SK-N-DZ (cell line): ENCODE results near the gene IL16.
"Not testable (repeated sequence)": the region's sequence is repeated elsewhere in the genome, so short reads cannot be mapped to it uniquely, and the experiment has no call there.

Experiments used
- DNase-seq: peaks from one replicate; pipeline ENCODE4 v3.0.0-alpha.2; 2015; ENCODE audit warnings: low spot score

The IL16 gene

DNA sequence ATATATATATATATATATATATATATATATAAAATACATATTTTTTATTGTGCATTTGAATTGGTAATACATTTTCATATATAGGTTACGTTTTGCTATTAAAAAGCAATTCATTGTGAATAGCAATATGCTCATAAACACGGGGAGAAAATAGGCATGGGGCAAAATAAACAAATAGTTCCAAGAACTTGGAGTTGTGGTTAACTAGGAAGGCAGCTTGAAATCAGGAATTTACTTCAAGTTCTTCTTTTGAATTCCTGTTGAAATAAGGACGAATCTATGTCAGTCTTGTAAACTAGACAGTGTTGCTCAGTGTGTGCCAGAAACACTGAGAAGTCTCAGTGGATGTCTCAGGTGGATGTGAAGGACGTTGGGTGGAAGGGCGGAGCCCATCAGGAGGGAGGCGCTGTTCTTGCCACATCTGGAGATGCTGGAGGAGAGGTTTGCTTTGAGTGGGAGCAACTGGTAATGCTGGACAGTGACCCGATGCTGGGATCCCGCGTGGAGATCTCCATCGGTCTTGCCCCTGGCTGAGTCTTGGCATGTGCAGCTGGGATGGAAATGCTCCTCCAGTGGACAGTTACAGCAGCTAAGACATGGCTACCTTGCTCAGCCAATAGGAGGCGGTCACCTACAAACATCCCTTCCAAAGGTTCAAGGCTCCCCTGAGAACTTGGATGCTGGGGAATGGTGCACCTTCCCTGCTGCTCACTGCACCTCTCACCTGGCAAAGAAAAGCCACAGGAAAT, 2.5 kb downstream of the IL16 start:
- no peak for DNase-seq

DNA sequence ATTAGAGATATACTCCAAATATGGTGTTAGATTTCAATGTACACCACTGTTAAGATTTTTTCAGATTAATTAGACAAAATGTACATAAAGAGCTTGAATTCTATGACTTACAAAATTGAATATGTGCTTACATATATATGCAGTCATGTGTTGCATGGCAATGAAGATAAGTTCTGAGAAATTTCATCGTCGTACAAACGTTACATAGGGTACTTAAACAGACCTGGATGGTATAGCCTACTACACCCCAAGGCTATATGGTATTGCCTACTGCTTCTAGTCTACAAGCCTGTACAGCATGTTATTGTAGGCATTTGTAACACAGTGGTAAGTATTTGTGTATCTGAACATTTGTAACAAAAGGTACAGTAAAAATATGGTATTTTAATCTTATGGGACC, 9.3 kb downstream of the IL16 start:
- no peak for DNase-seq

DNA sequence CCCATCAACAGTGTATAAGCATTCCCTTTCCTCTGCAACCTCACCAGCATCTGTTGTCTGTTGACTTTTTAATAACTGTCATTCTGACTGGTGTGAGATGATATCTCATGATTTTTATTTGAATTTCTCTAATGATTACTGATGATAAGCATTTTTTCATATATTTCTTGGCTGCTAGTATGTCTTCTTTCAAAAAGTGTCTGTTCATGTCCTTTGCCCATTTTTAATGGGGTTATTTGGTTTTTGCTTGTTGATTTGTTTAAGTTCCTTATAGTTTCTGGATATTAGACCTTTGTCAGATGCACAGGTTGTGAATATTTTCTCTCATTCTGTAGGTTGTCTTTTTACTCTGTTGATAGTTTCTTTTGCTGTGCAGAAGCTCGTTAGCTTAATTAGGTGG, 11.3 kb downstream of the IL16 start:
- not testable (repeated sequence) for DNase-seq

DNA sequence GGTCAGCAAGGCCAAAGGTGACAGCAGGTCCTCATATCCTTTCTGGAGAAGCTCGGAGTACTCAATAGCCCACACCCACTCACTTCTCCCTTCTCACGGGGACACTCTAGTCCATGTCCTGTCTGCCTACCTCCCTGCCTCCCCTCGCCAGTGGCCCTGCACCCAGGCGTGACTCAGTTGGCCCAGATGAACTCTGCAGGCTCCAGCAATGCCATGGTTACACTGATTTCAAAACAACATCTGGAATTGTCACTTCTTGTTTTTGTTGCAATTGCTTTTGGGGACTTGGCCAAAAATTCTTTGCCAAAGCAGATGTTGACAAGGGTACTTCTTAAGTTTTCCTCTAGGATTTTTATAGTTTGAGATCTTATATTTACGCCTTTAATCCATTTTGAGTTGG, 13.0 kb downstream of the IL16 start:
- no peak for DNase-seq

DNA sequence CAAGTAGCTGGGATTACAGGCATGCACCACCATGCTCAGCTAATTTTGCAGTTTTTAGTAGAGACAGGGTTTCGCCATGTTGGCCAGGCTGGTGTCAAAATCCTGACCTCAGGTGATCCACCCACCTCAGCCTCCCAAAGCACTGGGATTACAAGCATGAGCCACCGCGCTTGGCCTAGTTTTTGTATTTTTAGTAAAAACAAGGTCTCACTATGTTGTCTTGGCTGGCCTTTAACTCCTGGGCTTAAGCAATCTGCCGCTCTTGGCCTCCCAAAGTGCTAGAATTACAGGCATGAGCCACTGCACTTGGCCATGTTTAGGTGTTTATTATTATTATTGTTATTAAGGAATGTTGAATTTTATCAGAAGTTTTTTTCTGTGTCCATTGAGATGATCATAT, 14.7 kb downstream of the IL16 start:
- no peak for DNase-seq

DNA sequence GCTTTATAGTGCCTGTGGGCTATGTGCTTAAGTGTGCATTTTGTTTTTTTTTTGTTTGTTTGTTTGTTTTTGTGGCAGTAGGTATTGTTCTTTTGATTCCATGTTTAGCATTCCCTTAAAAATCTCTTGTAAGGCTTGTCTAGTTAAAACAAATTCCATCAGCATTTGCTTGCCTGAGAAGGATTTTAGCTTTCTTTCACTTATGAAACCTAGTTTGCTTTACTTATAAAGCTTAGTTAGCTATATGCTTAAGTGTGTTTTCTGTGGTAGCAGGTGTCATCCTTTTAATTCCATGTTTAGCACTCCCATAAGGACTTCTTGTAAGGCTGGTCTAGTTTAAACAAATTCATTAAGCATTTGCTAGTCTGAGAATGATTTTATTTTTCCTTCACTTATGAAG, 17.3 kb downstream of the IL16 start:
- DNase-seq: no peak

DNA sequence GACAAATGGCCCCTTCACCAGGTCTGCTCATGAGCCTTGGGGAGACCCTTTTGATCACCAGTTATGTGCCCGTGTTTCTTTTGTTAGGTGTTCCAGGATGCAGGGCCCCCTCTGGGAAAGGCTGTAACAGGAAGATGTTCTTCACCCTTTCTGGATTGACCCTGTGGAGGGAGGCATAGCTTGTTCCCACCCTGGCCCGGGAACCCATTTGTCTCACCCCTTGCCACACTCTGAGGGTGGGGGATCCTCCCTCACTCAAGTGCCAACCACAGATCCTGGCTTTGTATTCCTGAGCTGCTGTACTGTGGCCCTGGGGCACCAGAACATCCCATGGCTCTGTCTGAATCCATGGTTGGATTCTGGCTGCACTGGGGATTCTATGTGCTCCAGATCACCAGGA, 18.9 kb downstream of the IL16 start:
- no peak for DNase-seq

DNA sequence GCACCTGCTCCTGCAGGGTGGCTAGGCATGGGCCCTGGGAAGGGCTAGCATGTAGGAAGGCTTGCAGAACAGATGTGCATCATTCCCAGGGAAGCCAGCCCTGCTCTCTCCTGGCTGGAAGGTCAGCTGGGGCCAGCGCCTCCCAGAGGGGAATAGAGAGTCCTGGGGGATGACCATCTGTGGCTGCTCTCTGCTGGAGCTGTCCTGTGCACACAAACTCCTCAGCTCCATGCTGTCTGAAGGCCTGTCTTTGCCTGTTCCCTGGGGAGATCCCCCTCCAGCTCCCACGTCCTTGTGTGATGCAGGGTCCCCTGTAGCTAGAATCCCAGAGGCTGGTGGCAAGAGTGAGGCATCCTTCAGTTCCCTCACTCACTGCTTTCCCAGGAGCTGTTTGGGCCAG, 19.3 kb downstream of the IL16 start:
- no peak for DNase-seq

DNA sequence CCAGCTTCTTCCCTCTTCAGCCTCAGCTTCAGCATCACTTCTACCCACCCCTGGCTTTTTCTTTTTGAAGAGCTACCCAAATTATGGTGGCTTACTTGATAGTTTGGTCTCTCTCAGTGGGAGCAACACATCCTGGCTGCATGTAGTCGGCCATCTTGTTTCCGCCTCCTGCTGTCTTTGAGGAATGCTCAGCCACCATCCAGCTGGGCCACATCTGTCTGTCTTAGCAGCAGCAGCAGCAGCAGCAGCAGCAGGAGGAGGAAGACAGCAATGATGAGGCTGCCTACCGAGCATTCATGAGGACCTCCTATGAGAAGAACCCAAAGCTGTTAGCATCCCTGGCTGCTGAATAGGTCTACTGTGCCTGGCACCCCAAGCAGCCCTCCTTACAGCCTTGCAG, 19.7 kb downstream of the IL16 start:
- DNase-seq: no peak

DNA sequence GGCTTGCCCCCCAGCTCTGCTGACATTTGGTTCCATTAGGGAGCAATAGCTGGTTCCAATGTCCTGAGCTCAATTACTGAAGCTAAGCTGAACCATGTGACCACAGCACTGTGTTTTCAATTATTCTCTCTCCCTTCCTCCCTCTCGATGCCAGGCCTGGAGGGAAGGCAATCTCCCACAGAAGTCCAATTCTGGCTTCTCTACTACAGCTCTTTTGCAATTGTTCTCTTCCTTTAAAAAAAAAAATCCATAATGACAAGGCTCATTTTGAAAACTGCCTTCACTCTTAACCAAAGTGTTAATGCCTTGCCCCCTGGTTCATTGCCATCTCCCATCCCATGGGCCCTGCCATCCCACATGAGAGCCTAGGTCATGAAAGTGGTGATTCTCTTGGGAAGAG, 24.8 kb downstream of the IL16 start:
- DNase-seq: no peak

DNA sequence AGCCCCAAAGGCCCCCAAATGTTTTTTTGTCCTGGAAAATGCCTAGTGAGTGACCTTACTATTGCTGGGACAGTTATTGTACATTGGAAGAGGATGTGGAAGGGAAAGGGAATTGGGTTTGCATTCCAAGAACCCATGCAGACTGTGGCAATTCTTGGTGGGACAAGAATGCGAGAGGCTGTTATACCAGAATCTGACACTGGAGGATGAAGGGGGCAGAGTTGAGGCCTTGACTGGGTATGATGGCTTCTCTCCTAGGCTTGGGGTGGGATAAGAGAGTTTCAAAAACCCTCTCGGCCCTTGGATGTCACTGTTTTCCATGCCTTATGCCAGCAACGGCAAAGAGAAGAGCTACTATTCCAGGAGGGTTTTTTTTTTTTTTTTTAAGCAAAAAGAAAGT, 25.3 kb downstream of the IL16 start:
- DNase-seq: no peak

DNA sequence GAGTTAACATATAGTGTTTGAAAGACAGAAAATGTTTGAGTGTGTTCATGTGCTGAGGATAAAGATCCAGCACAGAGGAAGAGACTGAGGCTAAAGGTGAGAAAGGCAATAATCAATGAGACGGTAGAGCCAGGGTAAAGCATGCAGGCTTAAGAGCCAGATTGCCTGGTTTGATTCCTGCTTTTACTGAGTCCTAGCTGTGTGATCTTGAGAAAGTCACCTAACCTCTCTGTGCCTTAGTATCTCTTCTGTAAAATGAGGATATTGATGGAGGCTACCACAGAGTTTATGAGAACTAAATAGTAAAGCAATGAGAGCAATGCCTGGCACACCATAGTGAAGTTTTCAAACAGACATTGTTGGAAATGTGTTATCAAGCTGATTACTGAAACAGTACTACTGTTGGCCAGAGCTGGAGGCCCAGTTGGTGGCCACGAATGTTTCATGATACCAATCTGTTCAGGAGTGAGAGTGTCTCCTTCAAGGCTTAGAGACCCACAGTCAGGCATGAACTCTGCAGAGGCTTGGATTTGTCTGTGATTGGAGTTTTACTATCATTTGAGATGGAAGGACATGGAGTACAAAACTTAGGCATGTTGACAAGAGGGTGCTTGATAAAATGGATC, 26.8 kb downstream of the IL16 start:
- DNase-seq: no peak

DNA sequence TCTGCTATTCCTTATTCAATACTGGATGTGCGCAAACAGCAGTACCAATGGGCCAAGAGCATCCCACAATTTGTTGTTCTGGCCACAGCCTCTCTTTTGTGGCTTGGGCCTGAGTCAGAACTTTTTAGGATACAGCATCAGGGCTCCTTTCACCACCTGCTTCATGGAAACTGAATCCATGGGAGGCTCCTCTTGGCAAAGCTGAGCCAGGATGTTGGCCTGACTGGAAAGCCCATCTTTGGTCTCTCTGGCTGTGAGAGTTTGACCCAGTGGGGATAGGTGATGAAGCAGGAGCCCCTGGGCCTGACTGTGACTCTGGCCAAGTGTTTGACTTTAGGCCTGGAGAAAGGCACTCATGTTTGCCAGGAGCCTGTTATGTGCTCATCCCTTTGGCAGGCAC, 27.6 kb downstream of the IL16 start:
- no peak for DNase-seq

DNA sequence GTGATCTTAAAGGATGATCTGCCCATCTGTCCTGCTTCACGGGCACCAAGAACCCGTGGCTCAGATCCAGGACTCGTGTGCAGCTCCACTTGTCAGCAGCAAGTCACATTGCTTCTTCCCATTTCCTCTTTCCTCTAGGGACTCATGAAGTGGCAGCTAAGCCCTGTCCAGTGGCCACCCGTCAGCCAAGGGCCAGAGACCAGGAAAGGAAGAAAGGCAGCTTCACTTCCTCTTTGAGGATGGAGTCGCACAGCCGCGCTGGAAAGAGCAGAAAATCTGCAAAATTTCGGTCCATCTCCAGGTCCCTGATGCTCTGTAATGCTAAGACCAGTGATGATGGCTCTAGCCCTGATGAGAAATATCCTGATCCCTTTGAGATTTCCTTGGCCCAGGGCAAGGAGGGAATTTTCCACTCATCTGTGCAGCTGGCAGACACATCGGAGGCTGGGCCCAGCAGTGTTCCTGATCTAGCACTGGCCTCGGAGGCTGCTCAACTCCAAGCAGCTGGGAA, 28.5 kb downstream of the IL16 start:
- DNase-seq: no peak

DNA sequence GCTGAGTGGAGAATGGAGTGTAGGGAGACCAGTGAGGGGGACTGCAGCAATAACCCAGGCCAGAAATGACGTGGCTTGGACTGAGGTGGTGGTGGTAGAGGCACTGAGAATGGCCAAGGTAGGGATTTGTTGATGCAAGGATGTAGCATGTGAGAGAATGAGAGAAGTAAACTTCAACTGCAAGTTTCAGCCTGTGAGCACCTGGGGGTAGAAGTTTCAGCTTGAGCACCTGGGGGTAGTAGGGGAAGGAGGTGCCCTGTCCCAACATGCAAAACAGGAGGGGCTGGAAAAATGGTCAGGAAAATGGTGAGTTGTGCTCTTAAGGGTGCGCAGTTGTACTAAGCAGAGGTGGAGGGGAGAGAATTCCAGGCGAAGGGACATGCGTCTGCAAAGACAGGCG, 31.0 kb downstream of the IL16 start:
- DNase-seq: no peak

DNA sequence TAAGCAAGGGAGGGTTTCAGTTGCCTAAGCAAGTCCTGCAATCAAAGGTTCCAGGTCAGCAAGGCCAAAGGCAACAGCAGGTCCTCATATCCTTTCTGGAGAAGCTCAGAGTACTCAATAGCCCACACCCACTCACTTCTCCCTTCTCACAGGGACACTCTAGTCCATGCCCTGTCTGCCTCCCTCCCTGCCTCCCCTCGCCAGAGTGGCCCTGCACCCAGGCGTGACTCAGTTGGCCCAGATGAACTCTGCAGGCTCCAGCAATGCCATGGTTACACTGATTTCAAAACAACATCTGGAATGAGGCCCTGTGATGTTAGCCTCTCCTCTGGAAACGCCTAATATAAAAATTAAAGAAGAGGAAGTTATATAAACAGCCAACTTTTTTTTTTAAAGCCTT, 32.9 kb downstream of the IL16 start:
- no peak for DNase-seq

DNA sequence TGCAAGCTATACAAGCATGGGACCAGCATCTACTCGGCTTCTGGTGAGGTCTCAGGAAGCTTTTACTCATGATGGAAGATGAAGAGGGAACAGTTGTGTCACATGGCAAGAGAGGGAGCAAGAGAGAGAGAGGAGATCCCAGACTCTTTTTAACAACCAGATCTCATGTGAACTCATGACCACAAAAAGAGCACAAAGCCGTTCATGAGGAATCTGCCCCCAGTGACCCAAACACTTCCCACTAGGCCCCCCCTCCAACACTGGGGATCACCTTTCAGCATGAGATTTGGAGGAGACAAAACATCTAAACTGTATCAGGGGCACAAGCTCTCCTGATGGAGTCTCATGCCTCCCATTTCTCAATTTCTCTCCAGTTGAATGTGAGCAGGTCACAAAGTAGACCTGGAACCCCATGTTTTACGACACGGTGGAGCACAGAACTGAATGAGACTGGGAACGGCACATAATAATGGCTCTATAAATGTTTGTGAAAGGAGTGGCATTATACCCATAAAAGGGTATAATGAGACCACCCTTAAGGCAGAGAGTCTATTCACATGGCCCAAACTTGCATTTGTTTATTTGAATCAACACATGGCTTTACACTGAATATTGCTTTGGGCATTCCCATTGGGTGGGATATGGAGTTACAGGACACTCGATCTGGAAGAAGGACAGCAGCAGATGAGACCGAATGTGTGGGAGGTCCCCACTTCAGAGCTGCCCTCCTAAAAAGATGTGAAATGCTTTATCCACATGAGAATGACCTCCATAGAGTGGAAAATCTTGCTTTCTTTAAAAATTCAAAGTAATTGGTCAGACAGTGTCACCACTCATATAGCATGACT, 38.8 kb downstream of the IL16 start:
- DNase-seq: no peak

DNA sequence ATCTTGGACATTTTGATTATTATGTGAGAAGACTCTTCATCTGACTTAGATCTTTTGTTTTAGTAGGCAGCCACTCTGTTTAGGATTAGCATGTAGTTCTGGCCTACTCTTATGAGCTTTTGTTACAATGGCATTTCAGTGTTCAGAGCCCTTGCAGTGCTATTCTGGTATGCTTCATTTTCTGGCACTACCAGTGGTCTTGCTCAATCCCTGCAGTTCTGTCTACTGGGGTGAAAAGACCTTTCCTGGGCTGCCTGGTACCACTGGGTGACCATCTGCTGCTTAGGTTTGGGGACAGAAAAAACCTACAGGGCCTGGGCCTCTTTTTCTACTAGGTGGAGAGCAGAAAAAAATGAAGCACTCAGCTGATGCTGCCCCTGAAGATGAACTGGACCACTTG, 42.5 kb downstream of the IL16 start:
- no peak for DNase-seq

DNA sequence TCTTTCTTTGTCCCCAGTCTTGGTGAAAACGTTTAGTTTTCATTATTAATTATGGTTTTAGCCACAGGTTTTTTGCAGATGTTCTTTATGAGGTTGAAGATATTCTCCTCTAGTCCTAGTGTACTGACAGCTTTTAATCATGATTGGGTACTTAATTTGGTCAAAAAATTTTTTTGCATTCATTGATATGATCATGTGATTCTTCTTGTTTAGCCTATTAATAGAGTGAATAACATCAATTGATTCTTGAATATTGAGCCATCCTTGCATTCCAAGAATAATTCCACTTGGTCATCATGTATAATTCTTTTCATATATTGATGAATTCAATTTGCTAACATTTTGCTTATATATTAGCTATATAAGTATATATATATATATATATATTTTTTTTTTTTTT, 46.1 kb downstream of the IL16 start:
- no peak for DNase-seq

DNA sequence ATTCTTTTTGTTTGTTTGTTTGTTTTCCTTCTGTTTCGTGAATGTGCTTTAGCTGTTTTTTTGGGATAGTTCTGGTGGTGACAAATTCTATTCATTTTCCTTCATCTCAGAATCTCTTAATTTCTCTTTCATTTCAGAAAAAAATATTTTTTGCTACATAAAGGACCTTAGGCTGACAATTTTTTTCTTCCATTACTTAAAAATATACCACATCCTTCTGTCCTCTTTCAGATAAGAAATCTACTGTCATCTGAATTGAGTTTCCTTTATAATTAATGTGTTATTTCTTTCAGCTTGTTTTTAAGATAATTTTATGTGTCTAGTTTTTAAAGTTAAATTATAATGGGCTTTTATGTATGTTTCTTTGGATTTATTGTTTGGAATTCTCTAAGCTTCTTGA, 47.6 kb downstream of the IL16 start:
- DNase-seq: no peak

DNA sequence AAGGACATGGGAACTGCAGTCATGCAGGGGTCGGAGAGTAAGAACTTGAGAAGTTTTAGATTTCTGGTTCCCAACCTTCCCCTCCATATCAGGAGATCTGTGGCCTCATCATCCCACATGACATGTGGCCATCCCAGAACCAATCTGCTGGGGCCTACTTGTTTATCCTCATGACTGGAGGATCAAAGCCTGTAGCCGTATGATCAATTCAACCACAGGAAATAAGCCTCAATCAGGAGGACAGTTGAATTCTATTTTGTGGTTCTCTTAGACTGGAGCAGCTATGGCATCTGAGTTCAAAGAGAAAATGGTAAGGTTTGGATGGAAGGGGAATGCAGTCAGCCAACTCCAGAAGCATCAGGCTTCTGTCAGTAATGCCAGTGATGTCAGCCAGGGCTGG, 57.2 kb downstream of the IL16 start:
- no peak for DNase-seq

DNA sequence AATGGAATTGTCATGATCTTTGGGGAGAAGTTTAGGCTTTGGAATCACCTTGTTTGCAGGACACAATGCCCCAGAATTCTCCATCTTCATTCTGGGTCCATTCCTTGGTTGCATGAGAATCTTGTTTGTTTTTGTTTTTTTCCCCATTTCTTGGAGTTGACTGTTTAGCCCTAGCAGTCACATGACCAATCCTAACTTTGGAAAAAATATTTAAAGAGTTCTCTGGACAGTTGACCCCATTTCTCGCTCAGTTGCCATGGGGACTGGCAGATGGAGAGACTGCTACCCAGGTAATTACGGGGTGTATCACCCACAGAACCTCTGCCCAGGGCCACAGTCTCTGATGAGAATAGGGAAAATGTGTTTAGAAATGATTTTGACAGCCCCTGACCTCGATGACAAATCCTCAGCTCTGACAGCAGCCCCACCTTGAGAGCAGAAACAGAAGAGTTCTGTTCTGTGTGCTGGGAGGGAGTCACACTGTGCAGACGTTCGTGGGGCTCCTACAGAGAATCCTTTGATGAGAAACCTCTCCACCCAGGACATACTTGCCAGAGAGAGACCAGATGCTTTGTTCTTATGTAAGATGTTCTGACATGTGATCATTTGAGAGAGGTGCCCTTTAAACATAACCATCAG, 57.7 kb downstream of the IL16 start:
- DNase-seq: no peak
